Measurements from ENCODE around the gene ZNF282.

The ZNF282 gene

GRCh38 chr7:149194799-149195179 is 557 bp upstream of the ZNF282 start:
- DNase-seq: no peak

- no peak for DNase-seq
Measured at GRCh38 chr7:149196151-149196704, 882 bp downstream of the ZNF282 start.

- DNase-seq: no peak
Measured at GRCh38 chr7:149196705-149197171, 1.4 kb downstream of the ZNF282 start.

GRCh38 chr7:149197675-149198074 is 2.3 kb downstream of the ZNF282 start:
- no peak for DNase-seq

GRCh38 chr7:149198161-149198816 is 2.9 kb downstream of the ZNF282 start:
- DNase-seq: no peak

GRCh38 chr7:149199234-149199995 is 4.1 kb downstream of the ZNF282 start:
- DNase-seq: no peak

GRCh38 chr7:149202831-149203231 is 7.5 kb downstream of the ZNF282 start:
- no peak for DNase-seq

- DNase-seq: no peak
Measured at GRCh38 chr7:149205690-149206381, 10.5 kb downstream of the ZNF282 start.

GRCh38 chr7:149207324-149208035 is 12.1 kb downstream of the ZNF282 start:
- no peak for DNase-seq

- no peak for DNase-seq
Measured at GRCh38 chr7:149209518-149210269, 14.3 kb downstream of the ZNF282 start.

GRCh38 chr7:149210551-149210950 is 15.2 kb downstream of the ZNF282 start:
- DNase-seq: no peak

GRCh38 chr7:149214020-149214720 is 18.8 kb downstream of the ZNF282 start:
- DNase-seq: no peak

- no peak for DNase-seq
Measured at GRCh38 chr7:149216402-149216801, 21.1 kb downstream of the ZNF282 start.

GRCh38 chr7:149217570-149217969 is 22.2 kb downstream of the ZNF282 start:
- no peak for DNase-seq

- no peak for DNase-seq
Measured at GRCh38 chr7:149218469-149219420, 23.4 kb downstream of the ZNF282 start.

- DNase-seq: no peak
Measured at GRCh38 chr7:149220534-149220933, 25.2 kb downstream of the ZNF282 start.

GRCh38 chr7:149223176-149223575 is 27.8 kb downstream of the ZNF282 start:
- no peak for DNase-seq

GRCh38 chr7:149223761-149224160 is 28.4 kb downstream of the ZNF282 start:
- DNase-seq: no peak

- no peak for DNase-seq
Measured at GRCh38 chr7:149224352-149224751, 29.0 kb downstream of the ZNF282 start.

GRCh38 chr7:149225106-149225505 is 29.8 kb downstream of the ZNF282 start:
- DNase-seq: no peak
